HL-60/S4 treated with retinoic acid at 250 ng/mL for 4 days and 3 days (cell line): ENCODE results near the gene SLC35B2.

Experiments
- in situ Hi-C: fragments of 300-500 bp; cut with MboI; formaldehyde crosslinking; loops from 2 replicates; pipeline ENCODE4 v1.7.0; 2022; ENCODE audit warnings: low sequenced_read_pairs

The SLC35B2 gene

GRCh38 chr6:44257025-44257752 is at the start of gene SLC35B2:
SLC35B2 (minus strand) TSS chr6:44257528; CDS start chr6:44257410, 118 bp downstream.
- in situ Hi-C loops, result no loop called here

- in situ Hi-C loops, result no loop called here
Observed at GRCh38 chr6:44306710-44307109, 49.4 kb upstream of the SLC35B2 start.

GRCh38 chr6:44305200-44305725 is 47.9 kb upstream of the SLC35B2 start:
- in situ Hi-C loops, result no loop called here

GRCh38 chr6:44304282-44305199 is 47.2 kb upstream of the SLC35B2 start:
- in situ Hi-C loops, result no loop called here

- in situ Hi-C loops, result no loop called here
Observed at GRCh38 chr6:44303842-44304241, 46.5 kb upstream of the SLC35B2 start.

GRCh38 chr6:44302856-44303255 is 45.5 kb upstream of the SLC35B2 start:
- in situ Hi-C loops, result no loop called here

GRCh38 chr6:44301782-44302564 is 44.6 kb upstream of the SLC35B2 start:
- in situ Hi-C loops, result no loop called here

GRCh38 chr6:44301106-44301505 is 43.8 kb upstream of the SLC35B2 start:
- in situ Hi-C loops, result no loop called here

GRCh38 chr6:44300292-44300823 is 43.0 kb upstream of the SLC35B2 start:
- in situ Hi-C loops, result no loop called here

- in situ Hi-C loops, result no loop called here
Observed at GRCh38 chr6:44298864-44299263, 41.5 kb upstream of the SLC35B2 start.

- in situ Hi-C loops, result no loop called here
Observed at GRCh38 chr6:44298055-44298803, 40.9 kb upstream of the SLC35B2 start.

- in situ Hi-C loops, result no loop called here
Observed at GRCh38 chr6:44297063-44298038, 40.0 kb upstream of the SLC35B2 start.

- in situ Hi-C loops, result no loop called here
Observed at GRCh38 chr6:44294832-44295791, 37.8 kb upstream of the SLC35B2 start.

GRCh38 chr6:44292661-44293365 is 35.5 kb upstream of the SLC35B2 start:
- in situ Hi-C loops, result no loop called here

GRCh38 chr6:44291841-44292240 is 34.5 kb upstream of the SLC35B2 start:
- in situ Hi-C loops, result no loop called here

- in situ Hi-C loops, result no loop called here
Observed at GRCh38 chr6:44289726-44290260, 32.5 kb upstream of the SLC35B2 start.

GRCh38 chr6:44286747-44287146 is 29.4 kb upstream of the SLC35B2 start:
- in situ Hi-C loops, result no loop called here
